ENCODE results near the gene MALL. TPM values are rescaled to one million over a fixed set of nuclear protein-coding genes. Genes with fewer than 3 reads are reported as not detected.
"Not testable (repeated sequence)": the region's sequence is repeated elsewhere in the genome, so short reads cannot be mapped to it uniquely, and the experiment has no call there.

Gene MALL
- total RNA-seq, 1 donor from 2014 or later, result 5.4 TPM

GRCh38 chr2:110047225-110047624, 68.4 kb downstream of the MALL start:
- not testable (repeated sequence) for H3K4me1 Mint-ChIP-seq; H3K27me3 Mint-ChIP-seq (ENCODE audit: low read depth); DNase-seq (ENCODE audit: low spot score in 2 of 2, unreplicated experiment in 2 of 2); H3K27ac Mint-ChIP-seq; H3K4me3 Mint-ChIP-seq; H3K36me3 Mint-ChIP-seq; H3K9me3 Mint-ChIP-seq

GRCh38 chr2:110041941-110042660, 73.5 kb downstream of the MALL start:
- not testable (repeated sequence) for H3K36me3 Mint-ChIP-seq; H3K4me3 Mint-ChIP-seq; H3K27me3 Mint-ChIP-seq (ENCODE audit: low read depth); H3K4me1 Mint-ChIP-seq; H3K9me3 Mint-ChIP-seq; DNase-seq (ENCODE audit: low spot score in 2 of 2, unreplicated experiment in 2 of 2); H3K27ac Mint-ChIP-seq

- not testable (repeated sequence) for H3K9me3 Mint-ChIP-seq; H3K27ac Mint-ChIP-seq; DNase-seq (ENCODE audit: low spot score in 2 of 2, unreplicated experiment in 2 of 2); H3K4me1 Mint-ChIP-seq; H3K4me3 Mint-ChIP-seq; H3K27me3 Mint-ChIP-seq (ENCODE audit: low read depth); H3K36me3 Mint-ChIP-seq
Measured at GRCh38 chr2:110037336-110037735, 78.3 kb downstream of the MALL start.

- H3K4me3 Mint-ChIP-seq; DNase-seq (ENCODE audit: low spot score in 2 of 2, unreplicated experiment in 2 of 2); H3K36me3 Mint-ChIP-seq; H3K27me3 Mint-ChIP-seq (ENCODE audit: low read depth); H3K27ac Mint-ChIP-seq; H3K4me1 Mint-ChIP-seq; H3K9me3 Mint-ChIP-seq: not testable (repeated sequence)
Measured at GRCh38 chr2:110035384-110035783, 80.2 kb downstream of the MALL start.

- H3K9me3 Mint-ChIP-seq; H3K36me3 Mint-ChIP-seq; H3K4me1 Mint-ChIP-seq; DNase-seq (ENCODE audit: low spot score in 2 of 2, unreplicated experiment in 2 of 2); H3K4me3 Mint-ChIP-seq; H3K27ac Mint-ChIP-seq; H3K27me3 Mint-ChIP-seq (ENCODE audit: low read depth): not testable (repeated sequence)
Measured at GRCh38 chr2:110034935-110035334, 80.7 kb downstream of the MALL start.

Small RNA genes lying within 50 kb of the gene (microRNA-seq; reads per million reads assigned to microRNA genes)
- gene MIR4267 (not detected), gene MIR4436B1 (not detected)

Other genes with a start within 250 kb of the MALL start
- gene LIMS3, start 217.1 kb downstream of the MALL start, total RNA-seq, result 2.0 to 3.1 TPM (median 2.1 TPM) in 3 replicates
- gene NPHP1, start 89.2 kb upstream of the MALL start, total RNA-seq, result 3.8 to 5.3 TPM (median 5.1 TPM) in 3 replicates
- 6.9 to 10.1 TPM (median 7.6 TPM) in 3 replicates for gene MTLN, start 96.7 kb upstream of the MALL start, total RNA-seq

All from mesothelial cell of epicardium (in vitro differentiated cells).